ENCODE data around the gene TES.

TES gene

DNA sequence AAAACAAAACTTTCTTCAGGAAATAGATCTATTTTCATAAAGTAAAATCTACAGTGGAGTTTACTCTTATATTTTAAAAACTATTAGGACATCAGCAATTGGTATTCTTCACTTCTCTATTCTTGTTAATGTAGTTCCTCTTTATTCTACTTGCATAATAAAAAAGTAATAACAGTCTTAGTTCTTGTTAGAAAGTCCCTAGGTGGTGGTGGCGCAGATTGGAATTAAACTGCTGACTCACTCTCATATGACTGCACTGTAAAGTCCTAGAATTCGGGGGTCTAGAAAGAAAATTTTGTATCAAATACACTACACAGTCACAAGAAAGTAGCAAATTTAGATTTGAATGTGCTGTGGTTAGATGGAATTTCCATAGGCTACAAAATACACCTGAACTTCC lies 44.6 kb upstream of the TES start:
- no peak for TF ChIP-seq POLR2AphosphoS5 (IDR thresholded peaks at IDR 0.05; ENCODE audit: low read depth, low read length)
- no peak for TF ChIP-seq SIN3A (IDR thresholded peaks at IDR 0.05; ENCODE audit: borderline replicate concordance, insufficient read depth, low read length)
- TF ChIP-seq, protein P1, sequence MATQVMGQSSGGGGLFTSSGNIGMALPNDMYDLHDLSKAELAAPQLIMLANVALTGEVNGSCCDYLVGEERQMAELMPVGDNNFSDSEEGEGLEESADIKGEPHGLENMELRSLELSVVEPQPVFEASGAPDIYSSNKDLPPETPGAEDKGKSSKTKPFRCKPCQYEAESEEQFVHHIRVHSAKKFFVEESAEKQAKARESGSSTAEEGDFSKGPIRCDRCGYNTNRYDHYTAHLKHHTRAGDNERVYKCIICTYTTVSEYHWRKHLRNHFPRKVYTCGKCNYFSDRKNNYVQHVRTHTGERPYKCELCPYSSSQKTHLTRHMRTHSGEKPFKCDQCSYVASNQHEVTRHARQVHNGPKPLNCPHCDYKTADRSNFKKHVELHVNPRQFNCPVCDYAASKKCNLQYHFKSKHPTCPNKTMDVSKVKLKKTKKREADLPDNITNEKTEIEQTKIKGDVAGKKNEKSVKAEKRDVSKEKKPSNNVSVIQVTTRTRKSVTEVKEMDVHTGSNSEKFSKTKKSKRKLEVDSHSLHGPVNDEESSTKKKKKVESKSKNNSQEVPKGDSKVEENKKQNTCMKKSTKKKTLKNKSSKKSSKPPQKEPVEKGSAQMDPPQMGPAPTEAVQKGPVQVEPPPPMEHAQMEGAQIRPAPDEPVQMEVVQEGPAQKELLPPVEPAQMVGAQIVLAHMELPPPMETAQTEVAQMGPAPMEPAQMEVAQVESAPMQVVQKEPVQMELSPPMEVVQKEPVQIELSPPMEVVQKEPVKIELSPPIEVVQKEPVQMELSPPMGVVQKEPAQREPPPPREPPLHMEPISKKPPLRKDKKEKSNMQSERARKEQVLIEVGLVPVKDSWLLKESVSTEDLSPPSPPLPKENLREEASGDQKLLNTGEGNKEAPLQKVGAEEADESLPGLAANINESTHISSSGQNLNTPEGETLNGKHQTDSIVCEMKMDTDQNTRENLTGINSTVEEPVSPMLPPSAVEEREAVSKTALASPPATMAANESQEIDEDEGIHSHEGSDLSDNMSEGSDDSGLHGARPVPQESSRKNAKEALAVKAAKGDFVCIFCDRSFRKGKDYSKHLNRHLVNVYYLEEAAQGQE (IDR thresholded peaks at IDR 0.05; ENCODE audit: insufficient read depth in 1 of 2, low read depth in 2 of 2, low read length in 2 of 2): no peak
- TF ChIP-seq TAF1 (IDR thresholded peaks at IDR 0.05; ENCODE audit: borderline replicate concordance, insufficient read depth, low read length): no peak
- no peak for TF ChIP-seq FOXP2 (optimal IDR thresholded peaks at IDR 0.05; ENCODE audit: borderline replicate concordance, extremely low read depth, extremely low read length, insufficient read depth)

DNA sequence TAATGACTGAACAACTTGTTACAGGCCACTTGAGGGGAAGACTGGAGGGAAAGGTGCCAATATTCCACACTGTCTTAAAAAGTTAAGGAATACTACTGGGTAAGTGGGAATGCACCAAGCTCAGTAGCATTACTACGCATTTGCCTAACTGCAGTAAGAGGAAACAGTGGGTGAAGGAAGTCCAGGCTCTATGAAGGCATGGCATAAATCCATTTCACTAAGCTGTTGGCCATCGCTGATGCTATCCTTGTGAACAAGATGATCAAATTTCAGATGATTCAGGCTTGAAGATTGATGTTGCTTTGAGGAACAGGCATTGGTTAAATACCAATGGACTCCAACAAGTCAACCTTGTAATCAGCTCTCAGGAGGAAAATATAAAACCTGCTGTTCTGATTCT lies 44.2 kb upstream of the TES start:
- TF ChIP-seq SIN3A (IDR thresholded peaks at IDR 0.05; ENCODE audit: borderline replicate concordance, insufficient read depth, low read length) (no peak), FOXP2 (optimal IDR thresholded peaks at IDR 0.05; ENCODE audit: borderline replicate concordance, extremely low read depth, extremely low read length, insufficient read depth) (no peak), POLR2AphosphoS5 (IDR thresholded peaks at IDR 0.05; ENCODE audit: low read depth, low read length) (no peak), TAF1 (IDR thresholded peaks at IDR 0.05; ENCODE audit: borderline replicate concordance, insufficient read depth, low read length) (no peak)
- TF ChIP-seq, protein P1 (IDR thresholded peaks at IDR 0.05; ENCODE audit: insufficient read depth in 1 of 2, low read depth in 2 of 2, low read length in 2 of 2): no peak

DNA sequence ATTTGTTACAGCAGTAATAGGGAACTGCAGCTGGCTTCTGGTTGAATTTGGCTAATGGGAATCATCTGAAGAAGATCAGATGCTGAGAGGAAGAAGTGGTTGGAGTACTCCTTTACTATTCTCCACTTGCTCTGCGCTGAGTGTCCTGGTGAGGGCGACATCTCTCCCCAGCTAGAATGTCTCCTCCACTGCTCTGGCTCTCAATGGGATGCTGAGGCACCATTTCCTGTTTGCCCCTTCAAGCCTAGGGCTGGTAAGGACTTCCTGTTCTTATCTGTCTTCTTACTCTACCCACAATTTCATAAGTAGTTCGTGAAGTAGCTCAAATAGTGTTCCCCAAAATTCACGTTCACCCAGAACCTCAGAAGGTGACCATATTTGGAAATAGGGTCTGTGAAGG lies 43.2 kb upstream of the TES start:
- TF ChIP-seq SIN3A (IDR thresholded peaks at IDR 0.05; ENCODE audit: borderline replicate concordance, insufficient read depth, low read length) (no peak), TAF1 (IDR thresholded peaks at IDR 0.05; ENCODE audit: borderline replicate concordance, insufficient read depth, low read length) (no peak), FOXP2 (optimal IDR thresholded peaks at IDR 0.05; ENCODE audit: borderline replicate concordance, extremely low read depth, extremely low read length, insufficient read depth) (no peak), POLR2AphosphoS5 (IDR thresholded peaks at IDR 0.05; ENCODE audit: low read depth, low read length) (no peak)
- TF ChIP-seq, protein P1 (IDR thresholded peaks at IDR 0.05; ENCODE audit: insufficient read depth in 1 of 2, low read depth in 2 of 2, low read length in 2 of 2): no peak

DNA sequence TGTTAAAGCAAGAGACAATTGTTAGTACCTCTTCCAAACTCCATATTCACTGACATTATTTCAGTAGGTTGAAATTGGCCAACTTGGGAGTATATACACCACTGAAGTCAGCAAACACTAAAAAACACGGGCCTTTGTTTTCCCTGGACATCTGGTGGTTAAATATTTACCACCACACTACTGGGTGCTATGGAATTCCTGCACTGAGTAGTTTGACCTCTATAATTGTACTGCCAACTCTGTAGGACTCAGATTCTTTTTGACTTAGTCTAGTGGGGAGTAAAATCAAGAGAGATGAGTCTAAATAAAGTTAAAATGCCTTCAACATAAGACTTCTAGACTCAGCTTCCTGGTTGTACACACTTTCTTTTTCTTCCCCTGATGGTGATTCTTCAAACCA lies 41.3 kb upstream of the TES start:
- TF ChIP-seq, protein P1 (IDR thresholded peaks at IDR 0.05; ENCODE audit: insufficient read depth in 1 of 2, low read depth in 2 of 2, low read length in 2 of 2): no peak
- TF ChIP-seq POLR2AphosphoS5 (IDR thresholded peaks at IDR 0.05; ENCODE audit: low read depth, low read length) (no peak), FOXP2 (optimal IDR thresholded peaks at IDR 0.05; ENCODE audit: borderline replicate concordance, extremely low read depth, extremely low read length, insufficient read depth) (no peak), TAF1 (IDR thresholded peaks at IDR 0.05; ENCODE audit: borderline replicate concordance, insufficient read depth, low read length) (no peak), SIN3A (IDR thresholded peaks at IDR 0.05; ENCODE audit: borderline replicate concordance, insufficient read depth, low read length) (no peak)

DNA sequence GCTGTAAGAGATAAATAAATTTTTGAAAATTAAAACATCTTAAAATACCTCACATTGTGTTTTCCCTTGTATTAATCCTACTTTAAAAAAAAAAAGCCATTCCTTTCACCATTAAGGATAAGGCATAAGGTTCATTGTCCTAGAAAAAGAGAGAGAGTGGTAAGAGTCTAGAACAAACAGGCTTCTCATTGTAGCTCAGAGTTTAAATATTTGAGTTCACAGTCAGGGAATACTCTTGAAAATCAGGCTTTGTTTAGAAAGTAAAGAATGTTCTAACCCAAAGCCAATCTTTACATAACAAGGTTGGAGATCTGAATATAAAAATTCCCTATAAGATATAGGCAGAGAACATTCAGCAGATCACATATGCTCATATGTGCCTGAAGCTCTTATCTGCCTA lies 40.2 kb upstream of the TES start:
- TF ChIP-seq, protein P1 (IDR thresholded peaks at IDR 0.05; ENCODE audit: insufficient read depth in 1 of 2, low read depth in 2 of 2, low read length in 2 of 2): no peak
- TF ChIP-seq FOXP2 (optimal IDR thresholded peaks at IDR 0.05; ENCODE audit: borderline replicate concordance, extremely low read depth, extremely low read length, insufficient read depth) (no peak), TAF1 (IDR thresholded peaks at IDR 0.05; ENCODE audit: borderline replicate concordance, insufficient read depth, low read length) (no peak)
